Tibial nerve (tissue), 4 donors: ENCODE results near the gene MARCHF3. TPM values are rescaled to one million over a fixed set of nuclear protein-coding genes. Genes with fewer than 3 reads are reported as not detected.

Experiments
- DNase-seq, 2 donors: peaks; one replicate each; pipeline ENCODE4 v3.0.0-alpha.2; 2019; ENCODE audit warnings: low spot score in 2 of 2
- H3K27ac ChIP-seq, 4 donors: fragments of 200-600 bp; sonication (generic) in 3 of 4; one replicate each; pipeline ENCODE4 v1.5.1; 2017 to 2019; ENCODE audit warnings: mild to moderate bottlenecking in 1 of 4
- H3K27me3 ChIP-seq, 2 donors: fragments of 200-600 bp; sonication (generic) in 1 of 2; one replicate each; pipeline versions ENCODE4 v1.5.1 to v1.6.0; 2017 to 2019
- H3K36me3 ChIP-seq, 3 donors: fragments of 200-600 bp; sonication (generic); one replicate each; pipeline ENCODE4 v1.5.1; 2018 to 2019
- H3K4me1 ChIP-seq, 4 donors: fragments of 200-600 bp; sonication (generic) in 3 of 4; one replicate each; pipeline ENCODE4 v1.5.1; 2017 to 2019
- H3K4me3 ChIP-seq, 4 donors: fragments of 200-600 bp; sonication (generic) in 3 of 4; one replicate each; pipeline ENCODE4 v1.5.1; 2017 to 2019; ENCODE audit warnings: mild to moderate bottlenecking in 1 of 4, moderate library complexity in 1 of 4
- H3K9me3 ChIP-seq, 4 donors: fragments of 200-600 bp; sonication (generic) in 3 of 4; one replicate each; pipeline ENCODE4 v1.5.1; 2017 to 2019
- CTCF ChIP-seq, 5 experiments: fragments of 200-600 bp in 3 of 5; fragments of 450-650 bp in 2 of 5; sonication (generic) in 3 of 5; IDR thresholded peaks; one replicate each; pipeline ENCODE4 v1.5.1; 2016 to 2019; ENCODE audit warnings: antibody characterized with exemption in 5 of 5, mild to moderate bottlenecking in 3 of 5, moderate library complexity in 2 of 5
- EP300 ChIP-seq, 2 donors: sonication (generic); formaldehyde crosslinking; IDR thresholded peaks; one replicate each; pipeline ENCODE4 v1.6.1; 2017; ENCODE audit warnings: antibody characterized with exemption in 2 of 2, mild to moderate bottlenecking in 1 of 2
- POLR2A ChIP-seq, 2 donors: fragments of 450-650 bp; IDR thresholded peaks; one replicate each; pipeline ENCODE4 v1.6.1; 2017; ENCODE audit warnings: antibody characterized with exemption in 2 of 2, mild to moderate bottlenecking in 2 of 2, moderate library complexity in 2 of 2
- WGBS, 2 donors: methylation state at CpG; one replicate each; pipeline ENCODE4 v1.1.5; 2018; 5-methylcytosine and 5-hydroxymethylcytosine counted together
- total RNA-seq, 4 donors: library from RNA; depleted of rRNA; stranded (reverse); fragments of >200 nt; gene quantifications; one replicate each; pipeline ENCODE4 v1.1.0, GENCODE V29; 2016

MARCHF3 gene
- total RNA-seq, 4 donors from 2014 or later: 1.8 to 8.7 (median 4.7) TPM

DNA sequence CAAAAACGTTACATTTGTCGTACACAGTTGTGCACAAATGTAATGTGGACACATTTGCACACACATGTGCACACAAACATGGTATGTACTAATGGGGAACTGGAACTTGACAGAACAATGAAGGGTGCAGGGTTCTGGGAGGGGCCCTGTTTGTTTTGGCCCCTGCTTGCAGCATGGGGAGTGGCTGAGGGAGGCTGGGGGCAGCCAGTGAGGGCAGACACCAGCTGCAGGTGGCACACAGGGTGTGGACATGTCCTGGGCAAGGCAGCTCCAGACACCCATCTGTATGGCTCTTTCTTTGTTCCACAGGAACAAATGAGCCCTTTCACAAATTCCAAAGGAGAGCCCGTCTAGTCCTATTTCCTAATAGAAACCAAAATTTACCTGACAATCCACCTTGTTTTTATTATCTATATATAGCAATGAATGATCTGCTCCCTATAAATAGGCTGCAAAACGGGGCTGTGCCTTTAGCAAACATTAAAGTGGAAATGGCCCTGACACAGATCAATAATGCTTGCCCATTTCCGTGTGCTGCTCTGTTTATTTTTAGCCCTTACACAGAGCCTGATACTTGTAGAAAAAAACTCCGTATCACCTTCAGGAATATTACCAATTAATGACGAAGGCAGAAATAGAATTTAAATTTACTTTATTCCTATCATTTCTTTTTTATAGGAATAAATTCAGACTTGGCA is 26.4 kb downstream of the MARCHF3 start:
- no peak overlapping the region for H3K27ac ChIP-seq
- 88 to 91% methylated on average over 7 of the region's 7 CpGs for WGBS, 2 donors
- peaks cover 0 to 18% (median 0%) of the 10 kb centered on the region in 4 donors for H3K4me1 ChIP-seq

GRCh38 chr5:127002390-127002789 is 28.0 kb downstream of the MARCHF3 start:
- Histone ChIP-seq H3K9me3 (no peaks in the 10 kb centered on the region), H3K4me1 (peaks cover 0 to 13% (median 0%) of the 10 kb centered on the region in 4 donors), H3K4me3 (no peak overlapping the region), H3K36me3 (no peaks in the 10 kb centered on the region), H3K27me3 (no peaks in the 10 kb centered on the region), H3K27ac (no peak overlapping the region)
- DNase-seq: no peak
- no peak for TF ChIP-seq CTCF (IDR thresholded peaks at IDR 0.05)
- no peak for TF ChIP-seq POLR2A (IDR thresholded peaks at IDR 0.05)
- no peak for TF ChIP-seq EP300 (IDR thresholded peaks at IDR 0.05)
- 43 to 44% methylated on average over 3 of the region's 3 CpGs for WGBS, 2 donors

More for the DNA sequence above, 26.4 kb downstream of the MARCHF3 start:
- DNase-seq: no peak
- Histone ChIP-seq H3K36me3 (no peaks in the 10 kb centered on the region), H3K27me3 (no peaks in the 10 kb centered on the region), H3K4me3 (no peak overlapping the region), H3K9me3 (no peaks in the 10 kb centered on the region)
- TF ChIP-seq POLR2A (IDR thresholded peaks at IDR 0.05): no peak
- TF ChIP-seq EP300 (IDR thresholded peaks at IDR 0.05): no peak
- TF ChIP-seq CTCF (IDR thresholded peaks at IDR 0.05): no peak

- H3K27me3 ChIP-seq: no peaks in the 10 kb centered on the region
- H3K4me3 ChIP-seq: no peak overlapping the region
- H3K9me3 ChIP-seq: no peaks in the 10 kb centered on the region
- no peak for DNase-seq
- TF ChIP-seq EP300 (IDR thresholded peaks at IDR 0.05) (no peak), POLR2A (IDR thresholded peaks at IDR 0.05) (no peak), CTCF (IDR thresholded peaks at IDR 0.05) (no peak)
- WGBS, 2 donors: 64 to 73% methylated on average over 4 of the region's 4 CpGs
- no peak overlapping the region for H3K27ac ChIP-seq
- H3K36me3 ChIP-seq: no peaks in the 10 kb centered on the region
- peaks cover 0 to 7% (median 0%) of the 10 kb centered on the region in 4 donors for H3K4me1 ChIP-seq
Observed at GRCh38 chr5:127001621-127002296, 28.6 kb downstream of the MARCHF3 start.

DNA sequence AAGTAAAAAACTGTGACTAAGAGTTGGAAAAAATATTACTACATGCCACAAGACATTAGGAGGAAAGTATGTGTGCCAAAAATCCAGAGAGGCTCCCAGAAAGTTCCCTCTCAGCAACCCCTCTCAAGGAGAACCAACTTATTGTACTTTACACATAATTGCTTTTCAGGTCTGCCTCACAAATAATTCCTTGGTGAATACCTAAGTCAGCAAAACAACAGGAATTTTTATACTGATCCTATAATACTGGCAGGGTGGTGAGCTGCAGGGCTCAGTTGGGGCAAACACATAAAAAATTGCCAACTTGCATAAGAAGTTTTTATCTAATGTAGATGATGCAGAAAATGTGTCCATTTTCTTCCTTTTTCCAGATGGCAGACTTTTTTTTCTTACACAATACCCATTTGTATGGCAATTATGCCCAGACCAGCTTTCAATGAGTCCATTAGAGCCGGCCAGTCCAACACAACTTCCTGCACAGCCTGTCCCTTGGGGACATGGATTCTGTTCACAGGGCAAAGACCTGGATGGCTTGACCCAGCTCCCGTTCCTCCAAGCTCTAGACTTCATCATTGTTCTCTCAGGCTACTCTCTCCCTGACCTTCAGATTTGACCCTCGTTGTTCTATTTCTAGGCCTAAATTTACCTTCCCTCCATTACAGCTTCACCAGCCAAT is 31.3 kb downstream of the MARCHF3 start:
- WGBS, 2 donors: 64 to 65% methylated on average over 3 of the region's 3 CpGs

More for the DNA sequence above, 31.3 kb downstream of the MARCHF3 start:
- Histone ChIP-seq H3K27ac (no peak overlapping the region), H3K27me3 (no peaks in the 10 kb centered on the region), H3K9me3 (no peaks in the 10 kb centered on the region), H3K4me3 (no peak overlapping the region), H3K36me3 (no peaks in the 10 kb centered on the region), H3K4me1 (no peaks in the 10 kb centered on the region)
- DNase-seq: no peak
- TF ChIP-seq CTCF (IDR thresholded peaks at IDR 0.05): no peak
- no peak for TF ChIP-seq POLR2A (IDR thresholded peaks at IDR 0.05)
- no peak for TF ChIP-seq EP300 (IDR thresholded peaks at IDR 0.05)
